ENCODE data around the gene MAN2A2.

DNA sequence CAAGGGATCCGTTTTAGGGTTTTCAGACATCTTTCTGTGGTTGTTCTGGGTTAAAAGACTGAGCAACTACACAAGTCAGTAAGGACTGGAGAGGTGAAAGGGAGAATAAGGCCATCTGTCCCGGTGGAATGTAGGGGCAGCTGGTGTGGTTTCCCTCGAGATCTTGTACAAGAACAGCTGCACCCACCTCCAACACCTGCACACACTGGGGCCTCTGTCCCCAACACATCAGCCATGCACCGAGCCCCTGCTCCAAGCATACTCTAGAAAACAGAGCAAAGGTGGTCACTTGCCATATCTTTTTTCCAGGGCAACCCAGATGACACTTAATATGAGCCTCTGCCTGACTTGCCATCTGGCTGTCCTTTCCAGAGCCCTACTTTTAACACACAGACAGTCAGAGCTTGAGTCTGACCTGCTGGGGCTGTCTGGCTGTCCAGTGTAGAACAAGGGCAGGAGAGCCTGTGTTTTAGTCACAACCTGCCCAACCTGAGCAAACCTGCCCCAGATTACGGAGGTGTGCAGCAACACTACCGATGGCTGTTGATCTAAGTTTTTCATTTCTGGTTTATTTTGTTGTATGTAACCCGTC lies 12.2 kb downstream of the MAN2A2 start:
- TF ChIP-seq CTCF (conservative IDR thresholded peaks at IDR 0.05; ENCODE audit: low read length) (no peak), EZH2phosphoT487 (IDR thresholded peaks at IDR 0.05; ENCODE audit: borderline replicate concordance, low read depth, low read length) (no peak)

Data from OCI-LY7 (cell line).